ENCODE measurements around the gene NUPR1. TPM values are rescaled to one million over a fixed set of nuclear protein-coding genes. Genes with fewer than 3 reads are reported as not detected.

Gene NUPR1
- polyA plus RNA-seq, 1 of the 3 experiments (the other 2 are of a cell fraction): 0.61 TPM

DNA sequence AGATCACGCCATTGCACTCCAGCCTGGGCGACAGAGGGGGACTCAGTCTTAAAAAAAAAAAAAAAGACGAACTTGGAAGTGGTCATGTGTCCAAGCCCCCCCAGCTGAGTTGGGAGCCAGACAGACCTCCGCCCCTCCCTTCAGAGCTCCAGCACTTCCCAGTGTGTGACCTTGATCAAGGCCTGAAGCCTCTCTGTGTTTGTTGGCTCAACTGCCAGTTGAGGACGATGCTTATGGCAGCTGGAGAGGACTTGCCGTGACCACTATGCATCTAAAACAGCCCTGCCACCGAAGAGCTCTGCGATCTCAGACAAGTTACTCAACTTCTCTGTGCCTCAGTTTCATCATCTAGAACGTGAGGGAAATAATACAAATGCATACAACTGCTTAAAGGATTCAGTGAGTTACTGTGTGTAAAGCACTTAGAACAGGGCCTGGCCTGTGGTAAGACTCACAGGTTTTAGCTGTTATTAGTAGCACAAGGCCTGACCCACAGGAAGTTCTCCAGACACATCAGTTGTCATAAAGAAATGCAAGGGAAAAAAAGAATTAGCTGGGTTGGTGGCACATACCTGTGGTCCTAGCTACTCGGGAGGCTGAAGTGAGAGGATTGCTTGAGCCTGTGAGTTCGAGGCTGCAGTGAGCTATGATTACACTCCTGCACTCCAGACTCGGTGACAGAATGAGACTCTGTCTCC lies 25.1 kb downstream of the NUPR1 start:
- Histone ChIP-seq H3K79me2 (ENCODE audit: insufficient read depth) (no peaks in the 10 kb centered on the region), H3K27ac (ENCODE audit: low read depth in 2 of 2, low read length in 1 of 2) (no peak overlapping the region), H3K4me1 (ENCODE audit: control insufficient read depth in 1 of 2, insufficient read depth in 2 of 2, low read depth in 1 of 2, low read length in 1 of 2) (no peaks in the 10 kb centered on the region), H3F3A (replicated peaks; ENCODE audit: insufficient read depth) (no peaks in the 10 kb centered on the region), H4K20me1 (ENCODE audit: insufficient read depth) (no peaks in the 10 kb centered on the region), H3K36me3 (replicated peaks in 1 of 2; ENCODE audit: control insufficient read depth in 1 of 2, insufficient read depth in 2 of 2, low read length in 1 of 2) (no peaks in the 10 kb centered on the region), H3K9me3 (no peaks in the 10 kb centered on the region), H3K4me3 (ENCODE audit: low read depth in 2 of 2, low read length in 1 of 2) (no peak overlapping the region), H2AFZ (ENCODE audit: low read depth) (no peak overlapping the region), H3K4me2 (no peak overlapping the region), H3K27me3 (ENCODE audit: insufficient read depth) (no peaks in the 10 kb centered on the region), H3K9ac (no peak overlapping the region), H3K9me2 (no peaks in the 10 kb centered on the region)
- WGBS (ENCODE audit: low lambda C conversion rate): 78% methylated on average over 12 of the region's 12 CpGs
- no peak for TF ChIP-seq NFIC (IDR thresholded peaks at IDR 0.05; ENCODE audit: borderline replicate concordance)
- TF ChIP-seq ELF1 (IDR thresholded peaks at IDR 0.05): no peak
- no peak for TF ChIP-seq MXI1 (IDR thresholded peaks at IDR 0.05; ENCODE audit: low read depth, low read length)
- no peak for TF ChIP-seq EP300 (IDR thresholded peaks at IDR 0.05; ENCODE audit: borderline replicate concordance in 1 of 2, low read depth in 1 of 2, low read length in 1 of 2)
- TF ChIP-seq, protein P1, sequence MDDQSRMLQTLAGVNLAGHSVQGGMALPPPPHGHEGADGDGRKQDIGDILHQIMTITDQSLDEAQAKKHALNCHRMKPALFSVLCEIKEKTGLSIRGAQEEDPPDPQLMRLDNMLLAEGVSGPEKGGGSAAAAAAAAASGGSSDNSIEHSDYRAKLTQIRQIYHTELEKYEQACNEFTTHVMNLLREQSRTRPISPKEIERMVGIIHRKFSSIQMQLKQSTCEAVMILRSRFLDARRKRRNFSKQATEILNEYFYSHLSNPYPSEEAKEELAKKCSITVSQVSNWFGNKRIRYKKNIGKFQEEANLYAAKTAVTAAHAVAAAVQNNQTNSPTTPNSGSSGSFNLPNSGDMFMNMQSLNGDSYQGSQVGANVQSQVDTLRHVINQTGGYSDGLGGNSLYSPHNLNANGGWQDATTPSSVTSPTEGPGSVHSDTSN (IDR thresholded peaks at IDR 0.05): no peak
- no peak for TF ChIP-seq RXRA (IDR thresholded peaks at IDR 0.05; ENCODE audit: borderline replicate concordance, low read depth)
- TF ChIP-seq EZH2phosphoT487 (IDR thresholded peaks at IDR 0.05; ENCODE audit: borderline replicate concordance, low read depth): no peak
- TF ChIP-seq, protein P2, sequence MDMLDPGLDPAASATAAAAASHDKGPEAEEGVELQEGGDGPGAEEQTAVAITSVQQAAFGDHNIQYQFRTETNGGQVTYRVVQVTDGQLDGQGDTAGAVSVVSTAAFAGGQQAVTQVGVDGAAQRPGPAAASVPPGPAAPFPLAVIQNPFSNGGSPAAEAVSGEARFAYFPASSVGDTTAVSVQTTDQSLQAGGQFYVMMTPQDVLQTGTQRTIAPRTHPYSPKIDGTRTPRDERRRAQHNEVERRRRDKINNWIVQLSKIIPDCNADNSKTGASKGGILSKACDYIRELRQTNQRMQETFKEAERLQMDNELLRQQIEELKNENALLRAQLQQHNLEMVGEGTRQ (IDR thresholded peaks at IDR 0.05; ENCODE audit: borderline replicate concordance, low read depth, low read length): no peak
- no peak for TF ChIP-seq RAD21 (IDR thresholded peaks at IDR 0.05; ENCODE audit: low read length)
- TF ChIP-seq, protein P3, sequence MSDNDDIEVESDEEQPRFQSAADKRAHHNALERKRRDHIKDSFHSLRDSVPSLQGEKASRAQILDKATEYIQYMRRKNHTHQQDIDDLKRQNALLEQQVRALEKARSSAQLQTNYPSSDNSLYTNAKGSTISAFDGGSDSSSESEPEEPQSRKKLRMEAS (IDR thresholded peaks at IDR 0.05; ENCODE audit: low read depth): no peak
- no peak for TF ChIP-seq FOSL2 (IDR thresholded peaks at IDR 0.05; ENCODE audit: borderline replicate concordance, low read depth)
- TF ChIP-seq, protein P4, sequence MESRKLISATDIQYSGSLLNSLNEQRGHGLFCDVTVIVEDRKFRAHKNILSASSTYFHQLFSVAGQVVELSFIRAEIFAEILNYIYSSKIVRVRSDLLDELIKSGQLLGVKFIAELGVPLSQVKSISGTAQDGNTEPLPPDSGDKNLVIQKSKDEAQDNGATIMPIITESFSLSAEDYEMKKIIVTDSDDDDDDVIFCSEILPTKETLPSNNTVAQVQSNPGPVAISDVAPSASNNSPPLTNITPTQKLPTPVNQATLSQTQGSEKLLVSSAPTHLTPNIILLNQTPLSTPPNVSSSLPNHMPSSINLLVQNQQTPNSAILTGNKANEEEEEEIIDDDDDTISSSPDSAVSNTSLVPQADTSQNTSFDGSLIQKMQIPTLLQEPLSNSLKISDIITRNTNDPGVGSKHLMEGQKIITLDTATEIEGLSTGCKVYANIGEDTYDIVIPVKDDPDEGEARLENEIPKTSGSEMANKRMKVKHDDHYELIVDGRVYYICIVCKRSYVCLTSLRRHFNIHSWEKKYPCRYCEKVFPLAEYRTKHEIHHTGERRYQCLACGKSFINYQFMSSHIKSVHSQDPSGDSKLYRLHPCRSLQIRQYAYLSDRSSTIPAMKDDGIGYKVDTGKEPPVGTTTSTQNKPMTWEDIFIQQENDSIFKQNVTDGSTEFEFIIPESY (IDR thresholded peaks at IDR 0.05; ENCODE audit: borderline replicate concordance, low read depth): no peak
- no peak for TF ChIP-seq SIN3A (IDR thresholded peaks at IDR 0.05; ENCODE audit: borderline replicate concordance, low read depth, low read length)
- TF ChIP-seq TCF12 (IDR thresholded peaks at IDR 0.05): no peak
- no peak for TF ChIP-seq CHD2 (IDR thresholded peaks at IDR 0.05; ENCODE audit: low read length, partially characterized antibody)
- no peak for TF ChIP-seq FOXJ3 (CRISPR knock-in tag; IDR thresholded peaks at IDR 0.05)
- ChIA-PET POLR2A (no interaction called here), CTCF (no interaction called here)
- no peak for DNase-seq

Measured in SK-N-SH (cell line).